AG20443 (cell line): Measurements from ENCODE around the gene USP9X.
A peak's percentile ranks its signal among the peaks of the same experiment; 100 is the strongest.
"Not testable (repeated sequence)": the region's sequence is repeated elsewhere in the genome, so short reads cannot be mapped to it uniquely, and the experiment has no call there.

ENCODE experiments used
- DNase-seq: peaks from one replicate; pipeline ENCODE4 v3.0.0; 2012; ENCODE audit warnings: low spot score, mixed read lengths

The USP9X gene

DNA sequence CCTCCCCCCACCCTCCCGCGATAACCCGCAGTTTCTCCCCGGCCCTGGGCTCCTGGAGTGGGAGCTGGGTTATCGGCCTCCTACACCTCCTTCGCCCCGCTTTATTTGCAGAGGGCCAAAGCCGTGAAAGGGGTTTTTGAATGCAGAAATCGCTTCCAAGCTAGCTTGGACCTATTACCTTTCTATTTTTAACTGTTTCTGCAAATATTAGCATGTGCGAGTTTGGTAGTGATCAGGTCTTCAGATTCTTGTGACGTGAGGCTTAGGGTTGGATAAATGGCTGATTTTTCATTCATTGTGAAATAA is 1.3 kb downstream of the USP9X start:
- DNase-seq = peak; percentile 27

DNA sequence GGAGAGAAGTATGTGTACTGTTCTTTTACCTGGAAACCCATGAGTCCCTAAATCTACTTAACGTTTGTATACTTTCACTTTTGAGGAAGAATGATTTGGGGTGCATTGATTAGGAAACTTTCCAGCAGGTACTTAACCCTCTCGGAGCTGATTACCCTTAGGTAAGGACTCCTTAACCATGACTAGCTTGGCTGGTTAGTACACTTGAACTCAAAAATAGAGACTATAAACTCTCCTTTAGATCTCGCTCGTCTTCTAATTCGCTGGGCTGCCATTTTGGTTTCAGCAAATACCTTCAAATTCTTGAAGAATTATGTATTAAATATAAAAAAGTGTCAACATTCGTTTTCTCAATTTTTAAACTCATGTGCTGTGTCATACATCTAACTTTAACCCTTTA is 2.0 kb downstream of the USP9X start:
- no peak for DNase-seq

DNA sequence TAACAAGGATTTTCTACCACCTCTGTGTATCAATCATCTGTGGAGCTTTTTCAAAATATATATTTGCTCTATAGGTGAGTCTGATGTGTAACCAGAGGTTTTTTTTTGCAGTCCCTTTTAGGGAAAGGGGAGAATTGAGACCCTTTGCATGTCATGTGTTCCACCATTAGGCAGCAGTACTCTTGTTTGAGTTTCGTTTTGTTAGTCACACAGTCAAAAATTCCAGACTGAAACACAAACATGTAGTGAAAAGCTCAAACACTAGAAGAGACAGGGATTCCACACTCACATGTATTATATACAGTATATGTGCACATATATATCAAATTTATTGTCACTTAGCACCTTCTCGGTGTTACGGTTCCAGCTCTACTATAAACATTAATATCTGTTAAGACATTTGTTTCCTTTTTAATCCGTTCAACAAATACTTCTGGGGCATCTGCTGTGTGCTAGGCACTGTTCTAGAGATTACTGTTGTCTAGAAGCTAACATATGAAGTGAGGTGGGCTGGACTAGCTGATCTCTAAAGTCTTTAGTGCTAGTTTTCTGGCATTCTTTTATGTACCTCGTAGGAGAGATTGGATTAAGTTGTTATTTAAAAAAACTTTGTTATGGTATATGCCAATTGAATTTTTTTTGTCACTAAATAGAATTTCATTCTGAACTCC is 5.5 kb downstream of the USP9X start:
- DNase-seq = no peak

DNA sequence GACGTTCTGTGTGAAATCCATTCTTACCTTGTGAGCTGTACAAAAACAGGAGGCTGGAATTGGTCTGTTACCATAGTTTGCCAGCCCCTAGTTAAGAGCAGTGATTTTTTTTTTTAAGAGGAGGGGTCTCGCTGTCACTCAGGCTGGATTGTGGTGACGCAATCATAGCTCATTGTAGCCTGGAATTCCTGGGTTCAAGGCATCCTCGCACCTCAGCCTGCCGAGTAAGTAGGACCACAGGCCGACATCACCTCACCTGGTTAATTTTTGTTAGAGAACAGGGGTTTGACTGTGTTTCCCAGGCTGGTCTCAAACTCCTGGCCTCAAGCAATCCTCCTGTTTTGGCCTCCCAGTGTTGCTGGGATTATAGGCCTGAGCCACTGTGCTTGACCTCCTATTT is 7.5 kb downstream of the USP9X start:
- DNase-seq = no peak

DNA sequence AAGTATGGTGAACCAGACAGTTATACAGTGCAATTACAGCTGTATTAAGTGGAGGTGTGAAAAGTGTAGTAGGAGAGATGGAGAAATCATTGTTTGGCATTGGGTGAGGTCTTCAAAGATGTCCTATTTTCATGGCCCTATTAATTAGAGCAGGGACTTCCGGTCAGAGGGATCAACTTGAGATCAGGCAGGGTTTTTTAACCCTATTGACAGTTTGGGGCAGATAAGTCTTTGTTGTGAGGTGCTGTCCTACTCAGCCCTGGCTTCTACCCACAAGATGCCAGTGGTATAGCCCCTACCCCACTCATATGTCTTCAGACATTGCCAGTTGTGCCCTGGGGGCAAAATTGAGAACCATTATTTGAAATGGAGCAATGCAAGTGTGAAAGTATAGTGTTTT is 9.9 kb downstream of the USP9X start:
- DNase-seq = no peak

DNA sequence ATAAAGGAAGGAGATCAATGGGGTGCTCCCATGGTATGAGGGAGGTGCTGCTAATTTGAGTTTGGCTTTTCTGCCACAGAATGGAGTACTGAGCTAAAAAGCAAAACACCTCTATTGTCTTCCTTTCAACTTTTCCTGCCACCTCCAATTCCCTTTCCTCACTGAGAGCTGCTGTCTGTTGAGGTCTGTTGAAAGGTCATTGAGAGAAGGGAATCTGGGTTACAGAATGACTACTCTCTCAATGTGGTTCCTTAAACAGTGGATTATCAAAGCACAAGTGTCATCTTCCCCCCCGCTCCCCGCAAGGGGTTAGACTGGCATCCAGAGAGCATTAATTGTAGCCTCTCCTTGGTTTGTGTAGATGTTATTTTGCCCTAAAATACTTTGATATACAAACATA is 10.7 kb downstream of the USP9X start:
- DNase-seq = no peak

DNA sequence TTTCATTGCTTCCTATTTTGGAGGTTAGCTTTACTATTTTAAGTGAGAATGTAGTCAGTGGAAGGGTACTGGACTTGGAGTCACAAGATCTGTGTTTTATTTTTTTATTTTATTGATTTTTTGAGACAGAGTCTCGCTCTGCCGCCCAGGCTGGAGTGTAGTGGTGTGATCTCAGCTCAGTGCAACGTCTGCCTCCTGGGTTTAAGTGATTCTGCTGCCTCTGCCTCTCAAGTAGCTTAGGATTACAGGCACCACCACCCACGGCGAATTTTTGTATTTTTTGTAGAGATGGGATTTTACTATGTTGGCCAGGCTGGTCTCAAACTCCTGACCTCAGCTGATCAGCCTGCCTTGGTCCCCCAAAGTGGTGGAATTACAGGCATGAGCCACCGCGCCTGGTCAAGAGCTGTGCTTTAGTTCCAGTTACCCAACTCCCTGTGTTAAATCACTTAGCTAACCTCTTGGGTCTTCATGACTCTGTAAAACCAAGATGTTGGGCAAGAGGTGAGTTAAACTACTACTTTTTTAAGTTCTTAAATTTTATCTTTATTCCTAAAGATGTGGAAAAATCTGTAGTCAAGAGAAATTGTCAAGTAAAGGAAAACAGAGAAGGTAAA is 11.2 kb downstream of the USP9X start:
- DNase-seq = no peak

DNA sequence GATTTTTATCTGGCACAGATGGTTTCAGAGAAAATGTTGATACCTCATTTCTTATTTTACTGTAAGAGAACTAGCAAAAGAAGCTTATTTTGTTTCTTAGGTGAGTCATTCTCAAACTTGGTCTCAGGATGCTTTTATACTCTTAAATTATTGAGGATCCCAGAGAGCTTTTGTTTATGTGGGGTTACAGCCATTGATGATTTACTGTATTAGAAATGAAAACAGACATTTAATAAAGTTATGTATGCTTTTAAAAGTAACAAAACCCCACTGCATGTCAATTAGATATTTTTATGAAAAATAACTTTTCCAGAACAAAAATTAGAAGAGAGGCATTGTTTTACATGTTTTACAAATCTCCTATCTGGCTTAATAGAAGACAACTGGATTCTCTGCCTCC is 12.1 kb downstream of the USP9X start:
- no peak for DNase-seq

DNA sequence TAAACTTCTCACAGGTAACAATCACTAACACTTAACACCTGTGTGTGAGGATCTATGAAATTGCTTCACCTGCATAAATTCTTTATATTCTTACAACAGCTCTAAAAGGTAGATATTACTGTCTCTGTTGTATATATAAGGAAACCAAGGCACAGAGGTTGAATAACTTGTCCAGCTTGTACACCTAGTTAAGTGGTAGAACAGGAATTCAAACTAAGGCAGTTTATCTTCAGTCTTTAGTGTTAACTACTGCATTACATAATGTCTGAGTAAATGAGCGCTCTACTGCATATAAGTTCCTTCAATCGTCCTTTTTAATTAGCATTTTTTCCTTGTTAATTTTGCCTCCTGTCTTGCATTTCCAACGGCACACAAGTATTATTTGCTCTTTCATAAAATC is 15.0 kb downstream of the USP9X start:
- no peak for DNase-seq

DNA sequence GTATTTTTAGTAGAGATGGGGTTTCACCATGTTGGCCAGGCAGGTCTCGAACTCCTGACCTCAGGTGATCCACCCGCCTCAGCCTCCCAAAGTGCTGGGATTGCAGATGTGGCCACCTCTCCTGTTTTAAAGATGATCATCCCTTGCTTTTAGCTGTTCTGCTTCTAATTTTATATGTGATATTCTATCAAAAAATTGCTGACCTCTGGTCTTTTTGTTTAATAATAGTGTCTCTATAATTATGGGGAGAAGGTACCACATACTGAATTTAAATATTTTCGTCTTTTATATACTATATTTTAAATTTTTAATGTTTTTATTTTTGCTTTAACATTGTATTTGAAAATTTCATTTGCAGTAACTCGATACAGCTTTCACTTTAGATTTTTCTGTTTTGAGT is 15.6 kb downstream of the USP9X start:
- no peak for DNase-seq

DNA sequence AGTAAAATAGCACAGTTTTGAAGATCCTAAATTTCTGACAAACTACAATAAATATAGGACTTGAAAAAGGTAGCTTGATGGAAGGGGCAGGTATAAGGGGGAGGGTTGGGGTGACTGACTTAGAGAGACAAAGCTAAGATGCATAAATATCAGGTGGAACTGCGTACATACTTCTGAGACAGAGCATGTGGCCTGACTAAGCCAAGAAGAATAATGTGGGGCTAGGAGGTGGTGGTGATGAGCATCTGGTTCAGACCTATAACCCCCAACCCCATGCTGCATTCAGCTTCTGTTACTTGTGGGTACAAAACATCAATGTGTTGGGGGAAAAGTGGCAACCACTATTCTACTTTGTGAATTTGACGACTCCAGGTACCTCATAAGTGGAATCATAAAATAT is 19.8 kb downstream of the USP9X start:
- DNase-seq = no peak

DNA sequence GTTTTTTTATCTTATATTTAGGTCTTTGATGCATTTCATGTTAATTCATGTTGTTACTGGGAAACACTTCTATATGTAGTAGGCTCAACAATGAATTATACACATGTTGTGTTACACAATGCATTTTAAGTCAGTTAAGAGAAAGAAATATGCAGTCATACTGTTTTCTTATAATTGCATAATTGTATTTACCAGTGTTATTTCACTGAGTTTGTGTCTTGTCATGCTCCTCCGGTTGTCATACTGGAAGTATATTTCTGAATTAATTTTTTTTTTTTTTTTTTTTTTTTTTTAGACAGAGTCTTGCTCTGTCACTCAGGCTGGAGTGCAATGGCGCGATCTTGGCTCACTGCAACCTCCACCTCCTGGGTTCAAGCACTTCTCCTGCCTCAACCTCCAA is 21.0 kb downstream of the USP9X start:
- not testable (repeated sequence) for DNase-seq

DNA sequence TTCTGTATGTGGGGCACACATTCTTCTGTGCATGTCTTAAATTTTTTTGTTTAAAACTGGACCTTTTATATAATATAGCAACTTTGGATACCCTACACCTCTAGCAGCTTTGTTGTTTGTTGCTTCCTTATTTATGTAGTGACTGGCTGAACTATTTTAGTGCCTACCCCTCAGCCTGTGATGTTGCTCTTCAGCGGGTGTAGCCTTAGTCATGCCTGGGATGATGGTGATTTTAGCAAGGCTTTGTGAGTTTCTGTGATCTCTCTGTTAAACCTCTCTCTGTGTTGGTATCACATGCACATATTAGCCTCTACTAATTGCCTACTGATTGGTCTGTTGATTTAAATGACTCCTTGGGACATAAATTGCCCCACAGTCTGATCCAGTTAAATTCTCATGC is 22.8 kb downstream of the USP9X start:
- no peak for DNase-seq

DNA sequence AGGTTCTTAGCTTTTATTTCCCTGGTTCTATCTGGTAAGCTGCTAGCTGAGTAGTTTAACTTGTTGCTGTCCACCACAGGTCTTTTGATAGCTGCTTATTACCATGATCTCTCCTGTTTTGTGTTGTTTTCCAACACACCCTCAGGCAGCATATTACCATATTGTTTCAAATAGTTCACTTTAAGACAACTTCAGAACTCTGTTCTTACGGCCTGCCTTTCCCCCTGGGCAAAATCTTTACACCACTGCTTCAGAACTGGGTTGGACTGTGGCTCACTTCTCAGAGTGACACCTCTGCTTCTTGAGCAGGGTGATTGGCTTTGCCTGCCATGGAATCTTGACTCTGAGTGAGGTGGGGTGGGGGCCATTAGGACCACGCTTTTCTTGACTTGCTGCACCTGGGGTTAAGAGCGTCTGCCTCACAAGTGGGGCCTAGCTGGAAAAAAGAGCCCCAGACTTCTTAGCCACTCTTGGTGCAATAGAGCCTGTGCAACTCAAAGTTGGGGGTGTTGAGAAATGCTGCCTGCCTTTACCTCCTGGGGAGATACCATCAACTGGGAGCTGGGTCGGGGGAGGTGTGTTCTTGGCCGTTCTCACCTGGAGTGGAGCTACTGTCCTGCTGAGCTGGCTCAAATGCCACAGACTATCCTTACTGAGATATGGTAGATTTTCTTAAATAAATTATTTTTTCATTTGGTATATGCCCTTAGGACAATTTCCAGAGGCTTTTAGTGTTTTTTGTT is 23.4 kb downstream of the USP9X start:
- DNase-seq = no peak

DNA sequence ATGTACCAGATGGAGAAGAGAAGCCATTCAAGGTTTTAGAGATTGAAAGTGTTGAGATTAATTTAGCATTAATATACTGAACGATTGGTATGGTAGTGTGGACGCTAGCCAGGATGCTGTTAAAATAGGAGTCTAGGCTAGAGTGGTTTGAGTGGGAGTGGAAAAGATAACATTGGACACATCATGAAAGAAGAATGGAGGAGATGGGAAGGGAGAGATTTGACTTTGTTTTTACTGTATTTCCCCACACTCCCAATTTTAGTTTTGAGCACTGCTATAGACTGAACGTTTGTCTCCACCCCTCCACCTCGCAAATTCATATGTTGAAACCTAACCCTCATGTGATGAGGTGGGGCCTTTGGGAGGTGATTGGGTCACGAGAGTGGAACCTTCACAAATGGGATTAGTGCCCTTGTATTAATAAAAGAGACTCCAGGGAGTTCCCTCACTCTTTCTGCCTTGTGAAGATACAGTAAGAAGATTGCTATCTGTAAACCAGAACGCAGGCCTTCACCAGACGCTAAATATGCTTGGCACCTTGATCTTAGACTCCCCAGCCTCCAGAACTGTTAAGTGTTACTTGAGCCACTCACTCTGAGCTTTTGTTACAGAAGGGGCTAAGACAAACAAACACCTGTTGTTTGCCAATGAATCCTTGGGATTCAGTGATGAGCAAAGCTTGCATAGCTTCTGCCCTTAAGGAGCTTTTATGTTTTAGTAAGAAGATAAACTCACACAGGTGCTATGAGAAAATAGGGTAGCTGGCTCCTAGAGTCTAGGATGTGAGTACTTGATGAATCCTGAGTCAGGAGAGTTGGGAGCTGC is 25.8 kb downstream of the USP9X start:
- no peak for DNase-seq

DNA sequence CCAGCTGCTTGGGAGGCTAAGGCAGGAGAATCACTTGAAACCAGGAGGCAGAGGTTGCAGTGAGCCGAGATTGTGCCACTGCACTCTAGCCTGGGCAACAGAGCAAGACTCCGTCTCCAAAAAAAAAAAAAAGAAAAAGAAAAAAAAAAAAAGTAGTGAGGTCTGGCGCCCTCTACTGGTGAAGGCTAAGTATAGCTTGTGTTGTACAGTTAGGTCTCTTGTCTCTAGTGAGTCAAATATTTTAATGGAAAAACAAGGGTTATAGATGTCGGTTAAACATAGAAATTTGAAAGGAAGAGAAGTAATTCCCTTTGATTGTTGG is 29.8 kb downstream of the USP9X start:
- DNase-seq = peak; percentile 10

DNA sequence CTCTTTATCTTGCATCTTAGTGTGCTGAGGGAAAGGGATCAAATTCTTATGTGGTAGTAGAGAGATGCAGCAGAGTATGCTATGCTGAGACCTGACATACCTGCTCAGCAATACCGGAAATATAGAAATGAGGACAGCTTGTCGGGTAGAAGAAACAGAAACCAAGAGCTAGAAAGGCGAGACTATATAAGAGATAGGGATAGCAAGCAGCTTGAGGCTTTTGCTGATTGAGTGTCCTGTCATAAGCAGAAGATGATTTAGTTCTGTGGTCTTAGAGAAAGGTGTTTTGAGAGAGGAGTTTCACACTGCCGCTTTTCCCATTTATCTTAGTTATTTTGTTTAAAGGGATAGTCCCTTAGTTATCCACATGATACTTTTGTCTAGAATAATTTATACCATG is 31.7 kb downstream of the USP9X start:
- no peak for DNase-seq

DNA sequence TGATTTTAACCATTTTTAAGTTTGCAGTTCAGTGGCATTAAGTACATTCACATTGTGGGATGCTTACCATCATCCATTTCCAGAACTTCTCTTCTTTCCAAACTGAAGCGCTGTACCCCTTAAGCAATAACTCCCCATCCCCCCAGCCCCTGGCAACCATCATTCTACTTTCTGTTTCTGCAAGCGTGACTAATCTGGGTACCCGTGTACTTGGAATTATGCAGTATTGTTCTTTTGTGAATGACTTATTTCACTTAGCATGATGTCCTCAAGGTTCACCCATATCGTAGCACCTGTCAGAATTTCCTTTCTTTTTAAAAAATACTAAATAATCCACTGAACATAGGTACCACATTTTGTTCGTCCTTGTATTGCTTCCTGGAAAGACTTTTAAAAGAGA is 32.9 kb downstream of the USP9X start:
- DNase-seq = no peak

DNA sequence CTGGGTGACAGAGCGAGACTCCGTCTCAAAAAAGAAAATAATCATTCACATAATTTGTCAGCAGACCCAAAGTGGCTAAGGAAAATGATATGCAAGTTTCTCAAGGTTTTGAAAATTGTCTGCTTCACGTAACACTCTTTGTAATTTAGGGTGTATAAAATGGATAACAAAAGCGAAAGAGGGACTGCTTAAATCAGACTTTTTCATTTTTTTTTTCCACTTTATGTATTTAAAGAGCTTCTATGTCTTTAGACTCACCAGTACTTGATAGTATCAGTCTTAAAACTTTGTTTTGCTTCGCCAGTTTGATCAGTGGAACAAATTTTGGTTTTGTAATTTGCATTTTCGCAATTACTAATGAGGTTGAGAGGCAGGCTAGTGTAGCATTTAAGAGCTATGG is 34.6 kb downstream of the USP9X start:
- no peak for DNase-seq

DNA sequence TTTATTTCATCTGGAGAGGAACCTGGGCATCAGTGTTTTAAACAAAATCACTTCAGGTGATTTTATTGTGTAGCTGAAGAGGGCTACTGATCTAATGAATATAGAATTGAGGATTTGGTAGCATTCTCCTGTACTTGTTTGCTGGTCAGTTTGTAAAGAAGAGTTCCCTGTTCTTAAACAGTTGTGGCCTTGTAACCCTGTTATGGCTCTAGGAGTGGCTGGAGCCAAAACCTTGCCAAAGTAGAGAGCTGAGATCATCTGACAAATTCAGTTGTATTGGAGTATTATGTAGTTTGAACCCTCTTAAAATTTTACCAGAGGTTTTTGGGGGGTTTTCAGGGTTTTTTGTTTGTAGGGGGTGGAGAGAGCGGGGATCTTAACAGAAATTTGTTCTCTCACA is 36.5 kb downstream of the USP9X start:
- DNase-seq = no peak

DNA sequence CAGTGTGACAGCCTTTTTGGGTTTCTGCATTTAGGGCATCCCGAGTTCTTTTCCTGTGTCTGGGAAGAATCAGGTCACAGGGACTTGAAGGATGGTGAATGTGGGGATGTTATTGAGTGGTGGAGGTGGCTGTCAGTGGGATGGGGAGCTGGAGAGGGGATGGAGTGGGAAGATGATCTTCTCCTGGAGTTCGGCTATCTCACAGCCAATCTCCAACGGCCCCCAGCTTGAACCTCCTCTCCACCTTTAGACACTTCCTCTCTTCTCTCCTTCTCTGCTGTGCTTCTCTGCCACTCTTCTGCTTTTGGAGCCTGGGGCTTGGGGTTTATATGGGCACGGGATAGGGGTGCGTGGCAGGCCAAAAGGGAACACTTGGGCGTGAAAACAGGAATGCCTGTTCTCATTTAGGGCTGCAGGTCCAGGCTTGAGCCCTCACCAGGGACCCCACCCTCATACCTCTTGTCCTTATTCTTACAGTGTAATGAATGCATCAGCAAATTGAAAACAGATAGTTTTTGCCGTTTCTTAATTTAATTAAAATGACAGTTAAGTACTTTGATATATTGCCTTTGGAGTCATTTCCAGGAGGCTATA is 37.5 kb downstream of the USP9X start:
- DNase-seq = no peak

DNA sequence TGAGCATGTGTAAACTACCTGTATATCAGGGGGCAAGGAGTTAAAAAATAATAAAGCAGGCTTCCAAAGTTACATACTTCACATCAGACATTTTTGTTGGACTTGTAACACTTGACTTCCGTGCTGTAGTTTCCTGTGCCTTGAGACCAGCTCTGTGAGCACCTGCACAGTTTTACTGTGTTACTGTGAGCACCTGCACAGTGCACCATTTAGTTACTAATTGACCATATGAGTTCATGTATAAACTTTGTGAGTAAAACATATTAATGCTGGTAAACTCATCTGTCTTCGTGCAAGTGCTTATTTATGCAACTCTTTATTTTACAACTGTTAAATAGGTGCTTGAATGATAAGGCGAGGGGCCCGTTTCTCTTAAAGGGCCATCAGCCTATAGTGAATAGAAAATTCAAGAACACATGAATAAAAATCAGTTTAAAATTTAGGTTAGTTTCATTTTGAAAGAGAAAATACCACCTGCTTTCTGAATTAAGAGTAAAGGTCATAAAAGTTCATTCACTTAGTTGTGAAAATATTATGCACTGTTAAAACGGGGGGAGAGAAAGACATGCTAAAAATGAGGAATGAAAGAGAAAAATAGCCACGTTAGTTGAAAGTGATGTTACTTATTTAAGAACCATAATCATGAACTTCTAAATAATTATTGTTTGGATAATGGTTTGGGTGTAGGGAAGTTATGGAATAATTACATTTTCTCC is 42.4 kb downstream of the USP9X start:
- no peak for DNase-seq
